Measurements from ENCODE around the gene STX19.

Gene STX19

DNA sequence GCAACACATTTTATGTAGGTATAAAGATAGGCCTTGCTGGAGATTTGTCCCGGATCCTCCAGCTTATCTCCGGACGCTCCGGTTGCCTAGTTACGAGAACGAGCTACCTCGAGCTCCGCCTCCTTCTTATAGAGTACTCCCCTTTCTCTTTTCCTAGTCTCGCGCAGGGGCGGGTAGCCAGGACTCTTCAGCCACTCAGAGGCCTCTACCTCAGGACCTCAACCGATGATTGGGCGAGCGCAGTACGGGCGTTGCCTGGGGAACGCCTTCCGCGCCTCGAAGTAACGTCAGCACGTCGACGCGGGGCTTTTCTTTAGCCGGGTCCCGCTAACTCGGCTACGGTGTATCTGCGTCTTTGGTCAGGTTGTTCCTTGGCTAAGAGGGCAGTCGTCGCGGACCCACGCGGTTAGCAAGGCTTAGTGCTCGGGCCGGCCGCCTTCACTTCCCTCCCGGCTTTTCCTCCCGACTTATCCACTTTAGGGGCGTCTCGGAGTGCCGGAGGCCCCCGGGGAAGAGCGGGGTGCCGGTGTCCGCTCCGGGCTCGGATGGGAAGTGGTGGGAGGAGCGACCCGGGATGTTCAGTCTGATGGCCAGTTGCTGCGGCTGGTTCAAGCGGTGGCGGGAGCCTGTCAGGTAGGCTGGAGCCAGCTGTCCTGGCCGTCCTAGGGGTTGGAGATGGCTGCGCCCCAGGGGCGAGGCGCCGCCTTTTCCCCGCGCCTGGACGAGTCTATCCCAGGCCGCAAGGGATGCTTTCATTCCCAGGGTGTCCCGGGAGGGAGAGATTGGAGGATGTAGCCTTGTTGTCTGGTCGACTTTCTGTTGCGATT is 48.3 kb downstream of the STX19 start, which contains the start of gene ARL13B (continued):
- TF ChIP-seq KLF7 (tag by site-specific recombination; IDR thresholded peaks at IDR 0.05; ENCODE audit: borderline replicate concordance) (no peak), ZNF529 (tag by site-specific recombination; IDR thresholded peaks at IDR 0.05; ENCODE audit: insufficient replicate concordance) (no peak), SP3 (tag by site-specific recombination; IDR thresholded peaks at IDR 0.05) (peak; percentile 74), ZNF112 (tag by site-specific recombination; IDR thresholded peaks at IDR 0.05) (no peak), ZNF792 (tag by site-specific recombination; IDR thresholded peaks at IDR 0.05) (no peak), KLF1 (tag by site-specific recombination; IDR thresholded peaks at IDR 0.05) (0 out of 2 replicates have a peak, but pooled peaks have one; percentile 8), ZNF423 (tag by site-specific recombination; IDR thresholded peaks at IDR 0.05) (0 out of 2 replicates have a peak, but pooled peaks have one; percentile 19)

GRCh38 chr3:93973131-93974126 is 55.0 kb downstream of the STX19 start, which contains the start of gene PROS1:
Gene PROS1 (minus strand): TSS chr3:93973896. CDS start chr3:93973749, 147 bp downstream.
- Histone ChIP-seq H3K9me3 (ENCODE audit: control insufficient read depth, insufficient read depth, low read depth, low read length) (no peaks in the 10 kb centered on the region), H3K4me1 (ENCODE audit: control insufficient read depth, insufficient read depth, low read length) (no peaks in the 10 kb centered on the region), H3K36me3 (ENCODE audit: control insufficient read depth in 2 of 2, insufficient read depth in 1 of 2, low read length in 2 of 2) (no peaks in the 10 kb centered on the region), H3K27ac (ENCODE audit: extremely low read depth, low read depth, low read length) (peak within 1 kb of the TSS; percentile 73), H3K4me3 (ENCODE audit: low read depth, low read length) (peak within 1 kb of the TSS; percentile 58)
- ChIA-PET POLR2A (interaction anchor here (0.6 to 3.6 kb wide), 5 partner anchors 11 to 149 kb away, joined by 3 to 12 read pairs (median 4); partner anchors contain the start of genes DHFR2 and NSUN3), CTCF (interaction anchor here (0.6 to 0.7 kb wide), 2 partner anchors 21 to 31 kb away, joined by 3 to 4 read pairs; no protein-coding TSS in a partner anchor)
- TF ChIP-seq ZNF449 (tag by site-specific recombination; IDR thresholded peaks at IDR 0.05) (no peak), HOXD13 (CRISPR knock-in tag; IDR thresholded peaks at IDR 0.05; ENCODE audit: borderline replicate concordance) (no peak), PBX3 (CRISPR knock-in tag; IDR thresholded peaks at IDR 0.05) (no peak), SETDB1 (IDR thresholded peaks at IDR 0.05; ENCODE audit: insufficient read length, low read length) (no peak), PRDM2 (tag by site-specific recombination; IDR thresholded peaks at IDR 0.05; ENCODE audit: borderline replicate concordance) (no peak), ZNF121 (tag by site-specific recombination; IDR thresholded peaks at IDR 0.05) (no peak), ZNF114 (tag by site-specific recombination; IDR thresholded peaks at IDR 0.05) (no peak), PRDM10 (tag by site-specific recombination; IDR thresholded peaks at IDR 0.05) (peak; percentile 28; the same call in 1 of the 2 replicates)
- TF ChIP-seq, protein P1, sequence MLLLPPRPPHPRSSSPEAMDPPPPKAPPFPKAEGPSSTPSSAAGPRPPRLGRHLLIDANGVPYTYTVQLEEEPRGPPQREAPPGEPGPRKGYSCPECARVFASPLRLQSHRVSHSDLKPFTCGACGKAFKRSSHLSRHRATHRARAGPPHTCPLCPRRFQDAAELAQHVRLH (tag by site-specific recombination; IDR thresholded peaks at IDR 0.05): no peak
